GM21576 (cell line): ENCODE results near the gene LRRTM3.

Experiments
- ATAC-seq: cut with Tn5 transposase; IDR thresholded peaks from one replicate; pipeline ENCODE4 v1.9.1; 2021; ENCODE audit warnings: mild to moderate bottlenecking, moderate library complexity; ENCODE audit not compliant: unreplicated experiment

Gene LRRTM3

DNA sequence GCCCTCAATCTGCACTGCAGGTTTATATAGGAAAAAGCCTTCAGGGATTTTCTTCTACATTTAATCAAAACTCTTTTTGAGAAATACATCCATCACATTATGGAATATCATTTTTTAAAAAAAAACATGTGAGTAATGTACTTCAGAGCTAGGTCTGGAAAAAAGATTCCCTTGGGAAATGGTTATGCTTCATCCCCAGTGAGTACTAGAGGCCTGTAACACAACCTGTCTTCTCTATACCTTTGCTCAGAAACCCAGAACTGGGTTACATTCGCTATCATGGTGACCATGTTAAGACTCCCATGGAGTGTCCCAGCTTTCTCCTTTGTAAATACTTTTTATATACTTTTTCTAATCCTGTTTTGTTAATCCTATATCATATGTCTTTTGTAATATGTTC is 186.9 kb downstream of the LRRTM3 start:
- no peak for ATAC-seq

DNA sequence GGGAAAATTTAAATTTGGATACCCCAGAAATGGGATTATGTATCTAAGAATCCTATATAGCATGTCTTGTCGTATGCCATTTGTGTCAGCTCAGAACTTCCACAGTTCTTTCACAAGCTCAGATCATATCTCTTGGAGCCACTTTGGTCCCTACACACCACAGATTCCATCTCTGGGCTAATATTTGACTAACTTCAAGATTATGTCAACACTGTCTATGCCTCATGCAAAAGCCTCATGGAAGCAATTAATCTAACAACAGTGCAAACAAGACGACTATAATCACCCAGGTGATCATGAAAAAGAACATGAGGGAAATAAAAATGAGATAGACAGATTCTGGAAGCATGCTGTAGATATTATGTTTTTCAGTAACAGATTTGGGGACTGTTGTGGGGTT is 189.1 kb downstream of the LRRTM3 start:
- no peak for ATAC-seq

DNA sequence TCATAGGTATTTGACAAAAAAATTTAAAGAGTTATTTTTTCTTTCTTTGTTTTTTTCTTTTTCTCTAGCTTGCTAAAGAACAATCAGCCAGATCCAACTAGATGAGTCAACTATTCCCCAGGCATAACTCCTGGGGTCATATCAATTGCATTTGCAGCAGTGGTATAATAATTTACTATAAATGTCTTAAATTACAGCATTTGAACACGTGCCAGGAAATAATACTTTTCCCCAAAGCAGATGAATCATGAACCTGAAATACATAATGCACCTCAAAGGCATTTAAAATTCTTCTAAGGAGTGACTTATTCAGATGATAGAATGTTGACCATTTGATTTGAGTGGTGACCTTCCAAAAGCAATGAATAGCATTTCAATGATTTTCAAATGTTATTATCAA is 190.1 kb downstream of the LRRTM3 start:
- no peak for ATAC-seq

DNA sequence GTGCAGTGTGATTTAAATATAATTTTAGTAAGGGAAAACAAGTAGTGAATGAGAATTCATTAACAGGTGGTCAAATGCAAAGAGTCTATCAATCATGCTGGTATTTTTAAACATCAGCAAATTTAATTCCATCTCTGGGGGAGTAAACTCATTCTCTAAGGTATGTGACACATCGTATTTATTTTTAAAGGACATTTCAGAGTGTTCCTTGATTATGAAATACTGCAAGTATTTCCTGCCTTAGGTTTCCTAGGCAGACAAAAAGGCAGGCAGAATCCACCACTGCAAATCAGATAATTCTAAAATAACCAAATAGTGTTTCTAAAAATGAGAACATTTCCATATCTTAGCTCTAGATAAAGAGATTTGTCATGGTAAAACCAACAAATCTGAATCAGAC is 193.8 kb downstream of the LRRTM3 start:
- no peak for ATAC-seq

DNA sequence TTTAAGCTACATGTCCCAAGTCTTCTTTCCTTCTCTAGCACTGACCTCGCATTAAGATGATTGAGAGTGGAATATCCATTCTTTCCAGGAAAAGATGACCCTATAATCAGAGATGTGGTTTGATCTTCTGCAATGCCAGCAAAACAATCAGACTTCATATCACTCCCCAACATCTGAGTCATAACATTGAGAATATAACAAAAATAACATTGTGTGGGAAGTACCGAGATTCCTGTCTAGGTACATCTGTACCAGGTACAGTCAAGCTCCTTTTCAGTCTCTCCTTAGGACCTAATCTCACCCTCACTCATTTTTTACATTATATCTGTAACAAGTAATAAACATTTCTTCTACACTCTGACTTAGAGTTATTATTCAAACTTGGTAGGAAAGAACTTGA is 201.6 kb downstream of the LRRTM3 start:
- ATAC-seq: no peak

DNA sequence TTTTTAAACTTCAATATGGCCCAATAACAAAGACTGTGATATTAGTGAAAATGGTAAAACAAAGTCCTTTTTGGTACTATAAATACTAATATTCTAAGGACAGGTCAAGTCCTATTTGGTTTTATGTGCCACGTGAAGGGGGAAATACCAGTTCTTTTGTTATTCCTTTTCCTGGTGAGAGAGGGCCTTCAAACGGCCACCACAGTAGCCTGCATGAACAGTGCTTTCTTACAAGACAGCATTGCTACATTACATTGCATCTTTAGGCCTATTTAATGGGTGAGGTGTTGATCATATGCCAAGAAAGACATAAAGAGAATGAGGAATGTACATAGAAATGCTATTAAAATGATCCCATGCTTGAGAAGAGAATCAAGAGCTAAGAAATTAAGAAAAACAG is 214.8 kb downstream of the LRRTM3 start:
- ATAC-seq: no peak

DNA sequence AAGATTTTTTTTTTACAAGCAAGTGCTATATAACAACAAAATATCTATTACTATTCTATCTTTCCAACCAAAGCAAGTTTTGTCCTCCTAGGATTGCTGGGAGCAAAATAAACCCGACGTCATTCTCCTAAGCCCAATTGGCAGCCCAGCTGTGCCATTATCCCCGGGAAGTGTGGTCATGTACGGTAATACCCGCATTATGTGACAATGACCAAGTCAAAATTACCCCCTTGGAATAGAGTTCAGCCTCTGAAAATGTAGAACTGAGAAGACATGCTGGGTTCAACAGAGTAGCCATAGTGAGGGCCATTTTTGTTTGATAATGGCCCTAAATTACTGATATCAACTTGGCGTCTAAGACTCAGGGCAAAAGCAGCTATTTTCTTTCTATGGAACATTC is 215.5 kb downstream of the LRRTM3 start:
- no peak for ATAC-seq

DNA sequence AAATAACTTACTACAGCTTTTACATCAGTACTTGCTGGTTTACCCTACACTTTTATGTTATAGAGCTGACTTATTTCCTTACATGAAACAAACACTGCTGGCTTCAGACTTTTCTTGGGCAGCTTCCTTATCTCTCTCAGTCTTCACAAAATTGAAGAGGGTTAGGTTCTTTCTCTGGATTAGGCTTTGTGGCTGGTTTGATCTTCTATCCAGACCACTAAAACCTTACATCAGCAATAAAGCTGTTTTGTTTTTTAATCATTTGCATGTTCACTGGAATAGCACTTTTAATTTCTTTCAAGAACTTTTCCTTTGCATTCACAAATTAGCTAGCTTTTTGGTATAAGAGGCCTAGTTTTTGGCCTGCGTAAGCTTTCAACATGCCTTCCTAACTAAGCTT is 218.7 kb downstream of the LRRTM3 start:
- ATAC-seq: no peak
